Testis (tissue), 2 donors: Measurements from ENCODE around the gene SLC9A8.

Experiments used
- CTCF ChIP-seq, 3 experiments: fragments of 450-650 bp in 2 of 3; fragments of 200-600 bp in 1 of 3; sonication (generic) in 1 of 3; IDR thresholded peaks; one replicate each; pipeline ENCODE4 v1.5.1; 2016 to 2019; ENCODE audit warnings: antibody characterized with exemption in 3 of 3, mild to moderate bottlenecking in 2 of 3, moderate library complexity in 1 of 3
- POLR2A ChIP-seq: fragments of 450-650 bp; IDR thresholded peaks from one replicate; pipeline ENCODE4 v1.6.1; 2017; ENCODE audit warnings: antibody characterized with exemption, mild to moderate bottlenecking, moderate library complexity

- TF ChIP-seq POLR2A (no peak), CTCF (IDR thresholded peaks at IDR 0.05) (peak; percentile 89 to 95 (median 93))
Measured at GRCh38 chr20:49928411-49929141, 115.9 kb downstream of the SLC9A8 start.
